ENCODE data around the gene SHISA6.

- no peak for TF ChIP-seq CTCF (IDR thresholded peaks at IDR 0.05)
- TF ChIP-seq EZH2 (IDR thresholded peaks at IDR 0.05; ENCODE audit: borderline replicate concordance, insufficient read depth, low read depth, low read length, poor library complexity, severe bottlenecking) = no peak
Measured at GRCh38 chr17:11438673-11439072, 197.7 kb downstream of the SHISA6 start.

Measured in B cell (primary cell).